HG03432 (cell line): ENCODE results near the gene CDC34.
"Not testable (repeated sequence)": the region's sequence is repeated elsewhere in the genome, so short reads cannot be mapped to it uniquely, and the experiment has no call there.

Experiments
- ATAC-seq: cut with Tn5 transposase; IDR thresholded peaks from one replicate; pipeline ENCODE4 v1.9.1; 2021; ENCODE audit warnings: mild to moderate bottlenecking, moderate library complexity; ENCODE audit not compliant: unreplicated experiment

CDC34 gene

DNA sequence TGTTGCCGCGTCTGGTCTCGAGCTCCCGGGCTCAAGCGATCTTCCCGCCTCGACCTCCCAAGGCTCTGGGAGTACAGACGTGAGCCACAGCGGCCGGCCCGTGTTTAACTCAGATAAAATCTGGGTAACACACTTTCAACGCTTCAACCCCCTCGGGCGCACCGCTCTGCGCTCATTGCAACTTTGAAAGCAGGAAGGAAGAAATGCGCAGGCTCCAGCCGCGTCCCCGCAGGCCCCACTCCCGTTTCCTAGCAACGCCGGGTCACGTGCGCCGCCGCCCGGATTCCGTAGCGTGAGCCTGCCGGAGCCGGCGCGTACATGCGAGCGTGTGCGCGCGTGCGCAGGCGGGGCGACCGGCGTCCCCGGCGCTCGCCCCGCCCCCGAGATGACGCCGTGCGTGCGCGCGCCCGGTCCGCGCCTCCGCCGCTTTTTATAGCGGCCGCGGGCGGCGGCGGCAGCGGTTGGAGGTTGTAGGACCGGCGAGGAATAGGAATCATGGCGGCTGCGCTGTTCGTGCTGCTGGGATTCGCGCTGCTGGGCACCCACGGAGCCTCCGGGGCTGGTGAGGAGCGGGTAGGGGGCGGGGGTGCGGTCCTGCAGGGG, 40.7 kb downstream of the CDC34 start, which contains the start of gene BSG:
Gene BSG (plus strand): TSS at position 457 of the 603 bp plus-strand sequence. CDS start 39 bp downstream, at position 496.
- peak; percentile 73 for ATAC-seq

- ATAC-seq, result peak; percentile 36
Observed at GRCh38 chr19:572743-573518, 41.4 kb downstream of the CDC34 start.

- no peak for ATAC-seq
Observed at GRCh38 chr19:573519-573825, 41.9 kb downstream of the CDC34 start.

DNA sequence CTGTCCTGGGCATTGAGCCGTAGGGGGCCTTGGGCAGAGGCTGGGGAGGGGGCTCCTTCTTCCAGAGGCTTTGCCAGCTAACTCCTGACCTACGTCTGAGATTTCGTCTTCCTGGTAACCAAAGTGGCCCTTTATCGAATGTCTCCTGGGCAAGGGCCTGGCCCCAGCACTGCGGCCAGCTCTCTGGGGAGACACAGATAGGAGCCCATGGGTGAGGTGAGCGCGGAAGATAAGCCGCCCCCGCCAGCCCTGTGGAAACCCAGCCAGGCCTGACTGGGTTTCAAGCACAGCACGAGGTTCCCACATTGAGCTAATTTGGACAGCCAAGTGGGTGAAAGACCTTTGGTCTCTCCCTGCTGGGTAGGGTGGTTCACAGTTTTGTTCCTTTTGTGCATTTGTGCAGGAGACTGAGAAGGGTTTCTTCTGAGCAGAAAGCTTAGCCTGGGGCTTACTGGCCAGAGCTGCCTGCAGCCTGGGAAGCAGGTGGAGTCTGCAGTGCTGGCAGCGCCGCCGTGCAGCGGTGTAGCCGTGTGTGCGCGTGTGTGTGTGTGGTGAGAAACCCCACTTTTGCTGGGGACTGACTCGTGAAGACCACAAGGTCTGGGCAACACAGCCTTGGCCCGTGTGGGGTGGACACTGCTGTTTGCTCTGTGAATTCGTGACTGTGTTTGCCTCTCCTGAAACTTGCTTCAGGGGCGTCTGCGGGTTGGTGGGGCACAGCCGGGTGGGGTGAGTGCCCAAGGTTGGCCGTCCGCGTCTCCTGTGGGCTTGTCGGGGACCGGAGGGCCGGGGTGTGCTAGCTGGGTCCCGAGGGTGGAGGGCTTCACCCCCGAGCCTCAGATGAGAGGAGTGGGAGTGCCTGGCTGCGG, 43.3 kb downstream of the CDC34 start:
- peak; percentile 27 for ATAC-seq

DNA sequence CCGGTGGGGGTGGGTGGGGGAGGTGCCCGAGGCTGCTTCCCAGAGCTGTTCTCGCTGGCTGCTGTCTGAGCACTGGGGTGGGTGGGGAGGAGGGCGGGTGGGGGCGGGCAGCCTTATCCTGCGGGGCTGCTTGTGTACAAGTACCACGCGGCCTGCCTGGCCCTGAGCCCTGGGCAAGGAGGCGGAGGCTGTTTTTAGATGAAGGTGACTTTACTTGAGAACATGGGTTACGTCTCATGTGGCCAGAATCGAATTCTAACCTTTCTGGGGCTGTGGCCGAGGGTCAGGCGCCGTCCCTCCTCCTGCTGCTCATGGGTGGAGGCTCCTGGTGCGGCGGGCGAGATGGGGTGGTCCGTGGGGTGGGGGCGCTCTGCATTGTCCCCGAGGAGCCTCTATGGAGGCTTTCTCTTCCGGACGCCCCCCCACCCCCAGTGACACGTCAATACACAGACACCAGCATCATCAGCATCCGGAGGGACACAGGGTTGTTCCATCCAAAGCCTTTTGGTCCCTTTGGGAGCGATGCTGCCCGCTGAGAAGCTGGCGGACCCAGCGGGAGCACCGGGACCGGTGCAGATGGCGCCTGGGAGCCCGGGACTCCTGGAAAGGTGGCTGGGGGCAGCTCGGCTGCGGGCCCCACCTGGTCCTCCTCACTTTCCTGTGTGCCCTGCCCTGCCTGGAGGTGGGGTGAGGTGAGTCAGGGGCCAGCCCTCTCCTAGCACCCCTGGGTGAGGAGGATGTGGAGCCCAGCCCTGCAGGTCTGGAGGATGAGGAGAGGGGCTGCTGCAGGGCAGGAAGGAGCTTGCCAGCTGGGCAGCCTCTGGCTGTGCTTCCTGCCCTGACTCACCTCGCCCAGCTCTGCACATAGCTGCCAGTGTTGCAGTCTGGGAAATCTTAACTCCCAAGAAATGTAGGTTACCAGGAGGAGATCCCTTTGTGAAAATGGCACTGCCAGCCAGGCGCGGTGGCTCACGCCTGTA, 44.3 kb downstream of the CDC34 start:
- ATAC-seq, result no peak

DNA sequence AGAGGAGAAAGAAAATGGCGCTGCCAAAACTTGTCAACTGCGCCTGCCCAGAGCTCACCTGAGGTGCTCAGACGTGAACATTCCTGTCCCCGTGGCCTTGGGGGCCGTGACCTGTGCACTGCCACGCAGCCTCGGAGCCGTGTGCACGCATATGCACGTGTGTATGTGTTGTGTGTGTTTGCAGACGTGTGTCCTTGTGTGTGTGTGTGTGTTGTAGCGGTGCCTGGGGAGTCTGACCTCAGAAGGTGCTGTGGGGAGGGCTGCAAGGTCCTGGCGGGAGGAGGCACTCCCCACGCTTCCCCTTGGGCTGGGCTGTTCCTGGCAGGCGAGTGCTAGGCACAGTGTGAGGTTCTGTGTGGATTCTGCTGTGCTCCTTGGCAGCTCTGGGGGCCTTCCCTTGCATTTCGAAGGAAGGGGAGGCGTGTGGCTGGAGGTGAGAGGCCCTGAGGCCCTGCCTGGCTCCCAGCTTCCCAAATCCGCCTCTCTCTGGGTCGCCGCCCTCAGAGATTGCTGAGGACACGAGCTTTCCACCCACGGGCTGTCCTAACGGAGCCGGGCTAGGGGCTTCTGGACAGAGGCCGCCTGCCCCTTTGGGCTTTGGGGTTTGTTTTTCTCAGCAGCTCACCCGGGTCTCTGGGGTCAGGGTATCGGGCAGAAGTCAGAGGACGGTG, 45.3 kb downstream of the CDC34 start:
- ATAC-seq, result no peak

DNA sequence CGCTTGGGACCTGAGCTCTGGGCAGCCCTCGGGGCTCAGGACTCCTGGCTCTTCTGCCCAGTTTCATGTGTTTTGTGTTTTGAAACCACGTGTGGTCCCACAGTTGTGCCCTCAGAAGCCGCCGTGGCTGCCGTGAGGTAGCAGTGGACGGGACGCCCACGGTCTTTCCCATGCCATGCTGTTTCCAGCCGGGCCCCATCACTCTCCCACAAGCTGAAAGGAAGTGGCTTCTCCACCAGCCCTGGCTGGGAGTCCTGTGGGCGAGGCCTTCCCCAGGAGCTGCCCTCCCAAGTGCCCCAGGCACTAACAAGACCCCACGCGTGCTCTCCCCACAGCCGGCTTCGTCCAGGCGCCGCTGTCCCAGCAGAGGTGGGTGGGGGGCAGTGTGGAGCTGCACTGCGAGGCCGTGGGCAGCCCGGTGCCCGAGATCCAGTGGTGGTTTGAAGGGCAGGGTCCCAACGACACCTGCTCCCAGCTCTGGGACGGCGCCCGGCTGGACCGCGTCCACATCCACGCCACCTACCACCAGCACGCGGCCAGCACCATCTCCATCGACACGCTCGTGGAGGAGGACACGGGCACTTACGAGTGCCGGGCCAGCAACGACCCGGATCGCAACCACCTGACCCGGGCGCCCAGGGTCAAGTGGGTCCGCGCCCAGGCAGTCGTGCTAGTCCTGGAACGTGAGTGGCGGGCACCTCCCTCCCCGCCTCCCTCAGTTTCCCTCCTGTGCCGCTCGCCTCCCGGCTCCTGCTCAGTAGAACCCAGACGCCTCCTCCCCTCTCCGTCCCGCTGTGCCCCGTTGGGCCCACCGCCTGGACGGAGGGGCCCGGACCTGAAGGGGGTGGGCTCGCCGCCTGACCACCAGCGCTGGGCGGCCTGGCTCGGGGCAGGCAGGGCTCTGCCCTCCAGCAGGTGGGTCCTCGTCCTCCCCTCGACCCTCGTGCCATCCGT, 46.2 kb downstream of the CDC34 start:
- ATAC-seq, result no peak

GRCh38 chr19:579111-579841, 47.7 kb downstream of the CDC34 start:
- no peak for ATAC-seq

DNA sequence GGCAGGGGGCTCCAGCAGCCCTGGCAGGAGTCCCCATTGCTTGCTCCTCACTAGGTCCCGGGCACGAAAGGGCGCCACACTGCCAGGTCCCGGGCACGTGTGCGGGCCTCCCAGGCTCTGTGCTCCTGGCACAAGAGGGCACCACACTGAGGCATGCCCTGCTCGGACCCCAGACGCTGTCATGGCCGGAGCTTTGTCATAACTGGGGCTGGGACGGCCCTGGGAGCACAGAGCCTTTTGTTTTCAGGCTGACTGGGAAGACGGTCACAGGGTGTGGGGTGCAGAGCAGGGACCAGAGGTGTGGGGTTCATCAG, 48.2 kb downstream of the CDC34 start:
- ATAC-seq, result no peak

GRCh38 chr19:580274-580835, 48.8 kb downstream of the CDC34 start:
- no peak for ATAC-seq

- ATAC-seq, result no peak
Observed at GRCh38 chr19:581399-582111, 50.0 kb downstream of the CDC34 start.

DNA sequence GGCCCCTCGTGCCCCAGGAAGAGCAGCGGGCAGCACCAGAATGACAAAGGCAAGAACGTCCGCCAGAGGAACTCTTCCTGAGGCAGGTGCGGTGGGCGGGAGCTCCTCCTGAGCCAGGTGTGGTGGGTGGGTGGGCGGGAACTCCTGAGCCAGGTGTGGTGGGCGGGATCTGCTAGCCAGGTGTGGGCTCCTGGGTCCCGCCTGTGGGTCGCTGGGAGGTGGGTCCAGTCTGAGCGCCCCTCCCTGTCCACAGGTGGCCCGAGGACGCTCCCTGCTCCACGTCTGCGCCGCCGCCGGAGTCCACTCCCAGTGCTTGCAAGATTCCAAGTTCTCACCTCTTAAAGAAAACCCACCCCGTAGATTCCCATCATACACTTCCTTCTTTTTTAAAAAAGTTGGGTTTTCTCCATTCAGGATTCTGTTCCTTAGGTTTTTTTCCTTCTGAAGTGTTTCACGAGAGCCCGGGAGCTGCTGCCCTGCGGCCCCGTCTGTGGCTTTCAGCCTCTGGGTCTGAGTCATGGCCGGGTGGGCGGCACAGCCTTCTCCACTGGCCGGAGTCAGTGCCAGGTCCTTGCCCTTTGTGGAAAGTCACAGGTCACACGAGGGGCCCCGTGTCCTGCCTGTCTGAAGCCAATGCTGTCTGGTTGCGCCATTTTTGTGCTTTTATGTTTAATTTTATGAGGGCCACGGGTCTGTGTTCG, 51.1 kb downstream of the CDC34 start:
- no peak for ATAC-seq

- no peak for ATAC-seq
Observed at GRCh38 chr19:583198-583967, 51.8 kb downstream of the CDC34 start.

GRCh38 chr19:583968-584239, 52.3 kb downstream of the CDC34 start:
- no peak for ATAC-seq

GRCh38 chr19:584240-585001, 52.9 kb downstream of the CDC34 start:
- no peak for ATAC-seq

GRCh38 chr19:585146-585545, 53.6 kb downstream of the CDC34 start:
- not testable (repeated sequence) for ATAC-seq
